Measurements from ENCODE around the gene ADAM12.

Gene ADAM12

GRCh38 chr10:126223512-126224067 is 164.7 kb downstream of the ADAM12 start:
- no peak for TF ChIP-seq CTCF (IDR thresholded peaks at IDR 0.05; ENCODE audit: insufficient read depth, low read length, missing control alignments)

GRCh38 chr10:126222736-126223511 is 165.4 kb downstream of the ADAM12 start:
- no peak overlapping the region for H3K4me3 ChIP-seq (ENCODE audit: low read depth, low read length)
- ChIA-PET POLR2A (interaction anchor here (1.0 kb wide), 2 partner anchors 30 to 162 kb away, joined by 3 to 4 read pairs; no protein-coding TSS in a partner anchor), CTCF (interaction anchor here (0.8 to 1.9 kb wide), 6 partner anchors 9 to 281 kb away, joined by 3 to 5 read pairs (median 3); no protein-coding TSS in a partner anchor)
- DNase-seq (ENCODE audit: low read depth, low spot score) = no peak
- no peak for TF ChIP-seq CTCF (IDR thresholded peaks at IDR 0.05; ENCODE audit: insufficient read depth, low read length, missing control alignments)

More at GRCh38 chr10:126223512-126224067, 164.7 kb downstream of the ADAM12 start:
- DNase-seq (ENCODE audit: low read depth, low spot score) = no peak
- no peak overlapping the region for H3K4me3 ChIP-seq (ENCODE audit: low read depth, low read length)
- ChIA-PET POLR2A (no interaction called here), CTCF (interaction anchor here (0.8 to 3.0 kb wide), 6 partner anchors 10 to 280 kb away, joined by 3 to 8 read pairs (median 4); no protein-coding TSS in a partner anchor)

- ChIA-PET POLR2A (interaction anchor here (1.0 kb wide), 1 partner anchor 32 kb away, joined by 3 read pairs; no protein-coding TSS in a partner anchor), CTCF (interaction anchor here (1.3 to 1.9 kb wide), 2 partner anchors 8 to 282 kb away, joined by 3 to 5 read pairs; no protein-coding TSS in a partner anchor)
- DNase-seq (ENCODE audit: low read depth, low spot score) = no peak
- no peak for TF ChIP-seq CTCF (IDR thresholded peaks at IDR 0.05; ENCODE audit: insufficient read depth, low read length, missing control alignments)
- no peak overlapping the region for H3K4me3 ChIP-seq (ENCODE audit: low read depth, low read length)
These were observed 166.4 kb downstream of the ADAM12 start for GRCh38 chr10:126221874-126222273.

- ChIA-PET POLR2A (interaction anchor here (0.6 kb wide), 1 partner anchor 27 kb away, joined by 3 read pairs; no protein-coding TSS in a partner anchor), CTCF (no interaction called here)
- TF ChIP-seq CTCF (IDR thresholded peaks at IDR 0.05; ENCODE audit: insufficient read depth, low read length, missing control alignments) = no peak
- no peak overlapping the region for H3K4me3 ChIP-seq (ENCODE audit: low read depth, low read length)
- DNase-seq (ENCODE audit: low read depth, low spot score) = no peak
These were observed 169.3 kb downstream of the ADAM12 start for GRCh38 chr10:126218778-126219649.

- ChIA-PET CTCF (no interaction called here), POLR2A (interaction anchor here (0.6 kb wide), 1 partner anchor 26 kb away, joined by 3 read pairs; no protein-coding TSS in a partner anchor)
- no peak for TF ChIP-seq CTCF (IDR thresholded peaks at IDR 0.05; ENCODE audit: insufficient read depth, low read length, missing control alignments)
- no peak overlapping the region for H3K4me3 ChIP-seq (ENCODE audit: low read depth, low read length)
- no peak for DNase-seq (ENCODE audit: low read depth, low spot score)
These were observed 170.1 kb downstream of the ADAM12 start for GRCh38 chr10:126218174-126218573.

Data from AG04449 (cell line).